Measurements from ENCODE around the gene EDDM3A.
"Not testable (repeated sequence)": the region's sequence is repeated elsewhere in the genome, so short reads cannot be mapped to it uniquely, and the experiment has no call there.

- not testable (repeated sequence) for TF ChIP-seq CTCF, POLR2A (IDR thresholded peaks at IDR 0.05)
These were observed 44.7 kb upstream of the EDDM3A start for GRCh38 chr14:20700965-20701364.
